GM21367 (cell line): ENCODE results near the gene SPEM2.

Experiments used
- ATAC-seq: cut with Tn5 transposase; IDR thresholded peaks from one replicate; pipeline ENCODE4 v1.9.1; 2021; ENCODE audit not compliant: unreplicated experiment

Gene SPEM2

GRCh38 chr17:7403977-7404736 is 21.3 kb upstream of the SPEM2 start, which contains the start of gene TMEM256:
Gene TMEM256, minus strand, starts transcription at chr17:7404097. Its CDS starts 13 bp downstream, at chr17:7404084.
- peak; percentile 90 for ATAC-seq

GRCh38 chr17:7404737-7405349 is 20.6 kb upstream of the SPEM2 start:
- ATAC-seq, result no peak

DNA sequence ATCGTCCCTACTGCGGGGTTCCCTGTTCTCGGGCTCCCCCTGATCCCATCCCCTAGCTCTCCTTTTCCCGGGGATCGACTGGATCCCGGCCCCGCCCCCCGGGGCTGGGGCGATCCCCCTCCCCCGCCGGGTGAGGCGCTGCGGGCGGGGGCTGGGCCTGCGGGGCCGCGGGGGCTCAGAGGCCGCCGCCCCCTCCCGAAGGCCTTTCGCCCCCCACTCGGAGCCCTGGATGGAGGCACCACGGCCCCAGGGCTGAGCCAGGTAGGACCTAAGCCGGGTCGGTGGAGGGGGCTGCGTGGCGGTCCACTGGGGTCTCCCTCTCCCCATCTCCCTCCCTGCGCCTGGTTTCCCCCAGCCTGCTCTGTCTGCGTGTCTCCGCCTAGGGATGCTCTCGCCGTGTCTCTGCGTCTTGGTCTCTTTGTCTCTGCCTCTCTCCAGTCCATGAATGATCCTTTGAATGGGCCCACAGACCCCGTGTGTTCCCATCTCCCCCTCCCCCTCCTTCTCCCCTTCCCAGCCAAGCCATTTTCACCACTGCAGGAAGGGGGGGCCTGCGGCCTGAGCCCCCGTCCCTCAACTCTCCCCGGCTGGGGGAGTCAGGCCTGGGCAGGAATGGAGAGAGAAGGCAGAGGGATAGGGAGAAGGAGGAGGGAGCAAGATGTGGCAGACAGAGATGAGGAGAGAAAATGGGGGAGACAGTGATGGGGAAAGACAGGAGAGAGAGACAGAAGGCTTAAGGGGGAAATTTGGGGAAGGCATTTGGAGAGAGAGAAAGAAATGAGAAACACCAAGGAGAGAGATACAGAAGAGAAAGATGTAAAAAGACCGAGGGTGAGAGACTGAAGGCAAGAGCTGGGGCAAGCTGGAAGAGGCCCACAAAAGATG is 19.8 kb upstream of the SPEM2 start:
- no peak for ATAC-seq

GRCh38 chr17:7406235-7406825 is 19.1 kb upstream of the SPEM2 start:
- no peak for ATAC-seq

- ATAC-seq, result no peak
Observed at GRCh38 chr17:7407082-7407481, 18.3 kb upstream of the SPEM2 start.

GRCh38 chr17:7407485-7408251 is 17.7 kb upstream of the SPEM2 start, which contains the start of gene NLGN2:
Gene NLGN2, plus strand, starts transcription at chr17:7407845. Its CDS starts 411 bp downstream, at chr17:7408256.
- no peak for ATAC-seq

DNA sequence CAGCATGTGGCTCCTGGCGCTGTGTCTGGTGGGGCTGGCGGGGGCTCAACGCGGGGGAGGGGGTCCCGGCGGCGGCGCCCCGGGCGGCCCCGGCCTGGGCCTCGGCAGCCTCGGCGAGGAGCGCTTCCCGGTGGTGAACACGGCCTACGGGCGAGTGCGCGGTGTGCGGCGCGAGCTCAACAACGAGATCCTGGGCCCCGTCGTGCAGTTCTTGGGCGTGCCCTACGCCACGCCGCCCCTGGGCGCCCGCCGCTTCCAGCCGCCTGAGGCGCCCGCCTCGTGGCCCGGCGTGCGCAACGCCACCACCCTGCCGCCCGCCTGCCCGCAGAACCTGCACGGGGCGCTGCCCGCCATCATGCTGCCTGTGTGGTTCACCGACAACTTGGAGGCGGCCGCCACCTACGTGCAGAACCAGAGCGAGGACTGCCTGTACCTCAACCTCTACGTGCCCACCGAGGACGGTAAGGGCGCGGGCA is 17.1 kb upstream of the SPEM2 start:
- ATAC-seq, result no peak

GRCh38 chr17:7408863-7409262 is 16.6 kb upstream of the SPEM2 start:
- ATAC-seq, result no peak

DNA sequence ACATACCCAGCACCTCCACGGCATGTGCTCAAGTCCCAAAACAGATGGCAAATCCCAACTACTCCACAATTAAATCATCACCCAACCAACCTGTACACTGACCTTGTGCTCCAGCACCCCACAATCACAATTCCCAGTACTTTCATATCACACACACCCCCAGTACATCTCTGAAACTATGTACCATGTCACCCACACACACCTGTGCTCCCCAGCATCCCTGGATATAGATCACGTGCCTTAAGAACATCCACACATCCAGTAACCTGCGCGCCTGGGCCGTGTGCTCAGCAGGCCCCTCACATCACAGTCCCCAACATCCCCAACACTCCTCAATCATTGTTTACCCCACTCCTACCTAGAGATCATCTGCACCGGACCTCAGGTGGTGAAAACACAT is 15.7 kb upstream of the SPEM2 start:
- no peak for ATAC-seq

GRCh38 chr17:7410634-7411426 is 14.6 kb upstream of the SPEM2 start:
- no peak for ATAC-seq

GRCh38 chr17:7411427-7411750 is 14.0 kb upstream of the SPEM2 start:
- no peak for ATAC-seq

DNA sequence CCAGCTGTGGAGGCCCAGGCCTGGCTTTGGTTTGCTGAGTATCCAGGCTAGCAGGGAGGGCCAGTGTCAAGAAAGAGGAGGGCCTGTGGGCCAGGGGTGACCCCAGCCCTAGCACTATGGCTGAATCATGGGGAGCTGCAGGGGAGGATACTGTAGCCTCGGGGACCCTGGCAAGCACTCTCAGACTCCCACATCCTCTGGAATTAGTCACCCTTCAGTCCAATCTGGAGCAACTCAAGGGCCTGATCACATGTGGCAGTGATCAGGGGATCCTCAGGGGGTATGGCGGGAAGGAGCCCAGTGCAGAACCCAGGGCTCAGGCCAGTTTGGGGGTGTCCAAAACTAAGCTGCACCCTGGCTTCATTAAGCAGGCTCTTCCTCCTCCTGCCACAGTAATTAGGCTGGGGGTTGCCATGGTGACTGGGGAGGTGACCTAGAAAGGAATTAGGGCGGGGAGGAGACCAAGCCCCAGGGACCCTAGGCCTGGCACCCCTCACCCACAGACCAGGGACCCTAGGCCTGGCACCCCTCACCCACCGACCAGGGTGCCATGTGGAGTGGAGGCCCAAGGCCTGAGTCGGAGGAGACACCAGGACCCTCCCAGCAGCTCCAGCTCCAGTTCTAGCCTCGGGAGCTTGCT is 11.9 kb upstream of the SPEM2 start:
- no peak for ATAC-seq

DNA sequence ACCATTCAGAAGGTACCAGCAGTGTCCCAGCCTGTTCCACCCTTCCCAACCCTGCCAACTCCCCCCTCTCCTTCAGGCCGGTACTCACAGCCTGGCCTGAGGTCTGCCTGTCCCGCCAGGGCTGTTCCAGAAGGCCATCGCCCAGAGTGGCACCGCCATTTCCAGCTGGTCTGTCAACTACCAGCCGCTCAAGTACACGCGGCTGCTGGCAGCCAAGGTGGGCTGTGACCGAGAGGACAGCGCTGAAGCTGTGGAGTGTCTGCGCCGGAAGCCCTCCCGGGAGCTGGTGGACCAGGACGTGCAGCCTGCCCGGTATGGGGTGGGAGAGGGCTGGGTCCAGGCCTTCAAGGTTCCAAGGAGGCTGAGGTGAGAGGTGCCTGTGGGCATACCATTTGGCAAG is 10.6 kb upstream of the SPEM2 start:
- no peak for ATAC-seq

- ATAC-seq, result no peak
Observed at GRCh38 chr17:7415784-7416183, 9.6 kb upstream of the SPEM2 start.

DNA sequence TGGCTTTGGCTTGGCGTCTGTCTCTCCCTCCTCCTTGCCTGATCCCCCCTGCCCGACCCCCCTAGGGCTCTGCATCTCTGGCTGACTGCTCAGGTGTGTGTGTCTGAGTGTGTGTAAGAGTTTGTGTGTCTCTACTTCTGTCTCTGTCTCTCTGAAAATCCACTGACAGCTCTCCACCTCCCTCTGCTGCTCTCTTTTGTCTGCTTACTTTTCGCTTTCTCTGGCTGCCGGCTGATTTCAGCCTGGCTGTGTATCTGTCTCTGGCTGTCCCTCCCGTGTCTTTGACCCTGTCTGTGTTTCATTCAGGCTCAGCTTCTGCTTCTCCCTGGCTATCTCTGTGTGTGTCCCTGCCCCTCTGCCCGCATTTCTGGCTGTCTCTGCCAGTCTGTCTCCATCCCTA is 9.1 kb upstream of the SPEM2 start:
- ATAC-seq, result no peak

DNA sequence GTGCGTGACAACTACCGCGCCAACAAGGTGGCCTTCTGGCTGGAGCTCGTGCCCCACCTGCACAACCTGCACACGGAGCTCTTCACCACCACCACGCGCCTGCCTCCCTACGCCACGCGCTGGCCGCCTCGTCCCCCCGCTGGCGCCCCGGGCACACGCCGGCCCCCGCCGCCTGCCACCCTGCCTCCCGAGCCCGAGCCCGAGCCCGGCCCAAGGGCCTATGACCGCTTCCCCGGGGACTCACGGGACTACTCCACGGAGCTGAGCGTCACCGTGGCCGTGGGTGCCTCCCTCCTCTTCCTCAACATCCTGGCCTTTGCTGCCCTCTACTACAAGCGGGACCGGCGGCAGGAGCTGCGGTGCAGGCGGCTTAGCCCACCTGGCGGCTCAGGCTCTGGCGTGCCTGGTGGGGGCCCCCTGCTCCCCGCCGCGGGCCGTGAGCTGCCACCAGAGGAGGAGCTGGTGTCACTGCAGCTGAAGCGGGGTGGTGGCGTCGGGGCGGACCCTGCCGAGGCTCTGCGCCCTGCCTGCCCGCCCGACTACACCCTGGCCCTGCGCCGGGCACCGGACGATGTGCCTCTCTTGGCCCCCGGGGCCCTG is 8.3 kb upstream of the SPEM2 start:
- no peak for ATAC-seq

DNA sequence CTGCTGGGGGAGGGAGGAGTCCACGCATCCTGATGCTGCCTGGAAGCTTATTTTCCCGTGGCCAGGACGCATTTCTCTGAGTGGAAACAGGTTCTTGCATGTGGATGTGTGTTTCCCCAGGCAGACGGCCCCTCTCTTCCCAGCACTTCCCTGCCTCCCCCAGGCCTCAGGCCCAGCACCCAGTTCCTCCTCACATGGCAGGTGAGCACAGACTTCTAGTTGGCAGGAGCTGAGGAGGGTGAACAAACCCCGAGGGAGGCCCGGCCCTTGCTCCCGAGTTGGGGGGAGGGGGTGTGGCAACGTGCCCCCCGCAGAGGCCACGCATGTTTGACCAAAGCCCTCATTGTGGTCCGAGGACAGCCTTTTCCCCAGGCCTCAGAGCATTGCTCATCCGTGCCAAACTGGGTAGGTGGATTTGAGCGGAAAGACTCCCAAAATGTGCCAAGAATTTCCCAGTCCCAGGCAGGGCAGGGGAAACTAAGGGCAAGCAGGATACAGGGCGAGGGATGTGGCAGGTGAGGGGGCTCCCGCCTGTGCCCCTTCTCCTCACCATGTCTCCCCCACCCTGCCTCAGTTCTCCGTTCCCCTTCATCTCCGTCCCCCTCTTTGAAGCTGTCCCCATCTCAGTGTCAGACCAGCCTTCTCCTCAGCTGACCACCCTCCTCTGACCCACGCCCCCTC is 6.8 kb upstream of the SPEM2 start:
- ATAC-seq, result no peak
